Stimulated activated CD4-positive, alpha-beta T cell treated with anti-CD3 and anti-CD28 coated beads, Interleukin-15, amount 100 ng/mL, for 48 hours (primary cell): ENCODE data around the gene PHACTR3.
"Not testable (repeated sequence)": the region's sequence is repeated elsewhere in the genome, so short reads cannot be mapped to it uniquely, and the experiment has no call there.

Experiments
- DNase-seq, 2 donors: peaks; one replicate each; pipeline ENCODE4 v3.0.0-alpha.2; 2020; ENCODE audit warnings: low read depth in 2 of 2

PHACTR3 gene

DNA sequence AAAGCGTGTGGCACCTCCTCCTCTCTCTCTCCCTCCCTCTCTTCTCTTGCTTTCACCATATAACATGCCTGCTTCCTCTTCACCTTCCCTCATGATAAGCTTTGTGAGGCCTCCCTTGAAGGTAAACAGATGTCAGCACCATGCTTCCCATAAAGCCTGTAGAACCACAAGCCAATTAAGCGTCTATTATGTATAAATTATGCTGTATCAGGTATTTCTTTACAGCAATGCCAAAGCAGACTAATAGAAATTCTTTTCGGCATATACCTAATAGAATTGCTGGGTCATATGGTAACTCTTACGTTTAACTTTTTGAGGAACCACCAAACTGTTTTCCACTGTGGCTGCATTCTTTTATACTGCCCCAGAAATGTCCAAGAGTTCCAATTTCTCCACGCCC lies 254.1 kb downstream of the PHACTR3 start:
- no peak for DNase-seq

DNA sequence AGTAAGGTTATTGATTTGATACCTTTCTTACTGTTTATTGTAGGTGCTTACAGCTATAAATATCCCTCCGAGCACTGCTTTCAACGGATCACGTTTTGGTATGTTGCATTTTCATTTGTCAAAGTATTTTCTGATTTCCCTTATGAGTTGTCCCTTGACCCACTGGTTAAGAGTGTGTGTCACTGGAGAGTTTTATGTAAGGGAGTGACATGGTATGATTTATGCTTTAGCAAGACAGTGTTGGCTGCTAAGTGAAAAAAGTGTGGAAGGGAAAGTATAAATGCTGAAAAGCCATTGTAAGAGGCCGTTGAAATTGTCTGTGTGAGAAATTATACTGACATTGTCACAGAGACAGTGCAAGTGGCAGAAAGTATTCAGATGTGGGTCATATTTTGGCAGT lies 257.1 kb downstream of the PHACTR3 start:
- no peak for DNase-seq

DNA sequence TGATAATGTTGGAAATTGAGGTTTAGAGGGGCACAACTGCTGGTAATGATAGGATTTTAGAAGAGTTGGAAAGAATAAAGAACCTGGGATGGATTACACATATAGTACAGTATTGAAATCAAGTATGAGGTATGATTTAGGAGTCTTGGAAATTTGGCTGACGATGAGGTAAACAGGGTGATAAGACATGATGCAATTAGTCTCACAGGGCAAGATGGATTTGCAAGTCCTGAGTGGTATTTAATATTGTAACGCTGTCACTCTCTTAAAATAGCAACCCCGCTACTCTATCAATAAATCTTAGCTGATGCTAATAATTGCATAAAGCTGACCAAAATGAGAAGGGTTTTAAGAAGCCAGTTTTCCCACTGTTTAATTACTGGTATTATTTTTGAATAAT lies 258.7 kb downstream of the PHACTR3 start:
- no peak for DNase-seq

DNA sequence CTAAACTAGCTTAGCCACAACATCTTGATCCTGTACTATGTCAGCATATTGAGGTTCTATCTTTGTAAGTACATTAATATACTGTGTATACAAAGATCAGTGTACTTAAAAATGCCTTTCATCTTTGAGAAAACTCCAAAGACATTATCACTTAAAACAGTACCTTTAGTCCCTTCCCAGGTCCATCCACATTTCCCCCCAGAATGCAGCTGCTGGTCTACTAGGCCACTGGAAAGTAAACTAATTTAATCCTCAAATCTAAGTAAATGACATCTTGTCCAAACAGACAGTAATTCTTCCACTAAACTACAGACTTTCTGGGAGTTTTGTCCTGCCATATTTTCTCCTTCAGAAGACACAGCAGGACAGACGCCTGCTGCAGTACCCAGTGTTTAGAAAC lies 260.4 kb downstream of the PHACTR3 start:
- DNase-seq: no peak

DNA sequence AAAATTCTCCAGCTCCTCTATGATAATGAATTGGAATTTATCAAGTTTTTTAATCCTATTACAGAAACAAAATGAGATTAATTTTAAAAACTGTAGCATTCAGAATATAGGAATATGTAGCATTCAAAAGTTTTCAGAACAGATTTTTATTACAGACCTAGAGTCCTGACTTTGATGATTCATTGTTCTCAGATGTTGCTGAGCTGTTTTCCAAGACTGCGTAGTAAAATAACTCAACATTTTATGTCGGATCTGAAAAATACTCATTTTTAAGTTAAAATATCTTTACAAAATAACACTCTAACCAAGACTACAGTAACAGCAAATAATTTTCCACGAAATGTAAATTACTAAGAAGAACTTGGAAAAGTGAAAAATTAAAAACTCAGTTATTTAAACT lies 262.0 kb downstream of the PHACTR3 start:
- no peak for DNase-seq

DNA sequence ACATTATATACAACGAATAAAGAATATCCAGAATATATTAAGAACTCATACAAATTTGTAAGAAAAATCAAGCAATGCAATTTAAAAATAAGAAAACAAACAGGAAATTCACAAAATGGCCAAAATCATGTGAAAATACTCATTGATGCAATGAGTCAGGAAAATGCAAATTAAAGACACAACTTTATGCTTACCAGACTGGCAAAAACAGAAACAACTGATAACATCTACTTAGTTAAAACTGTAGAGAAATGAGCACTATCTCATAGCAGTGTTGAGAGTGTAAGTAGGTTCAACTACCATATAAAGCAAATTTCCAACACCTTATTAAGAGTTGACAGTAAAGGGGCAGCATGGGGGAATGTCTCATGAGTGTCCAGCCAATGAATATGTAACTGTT lies 266.8 kb downstream of the PHACTR3 start:
- no peak for DNase-seq

DNA sequence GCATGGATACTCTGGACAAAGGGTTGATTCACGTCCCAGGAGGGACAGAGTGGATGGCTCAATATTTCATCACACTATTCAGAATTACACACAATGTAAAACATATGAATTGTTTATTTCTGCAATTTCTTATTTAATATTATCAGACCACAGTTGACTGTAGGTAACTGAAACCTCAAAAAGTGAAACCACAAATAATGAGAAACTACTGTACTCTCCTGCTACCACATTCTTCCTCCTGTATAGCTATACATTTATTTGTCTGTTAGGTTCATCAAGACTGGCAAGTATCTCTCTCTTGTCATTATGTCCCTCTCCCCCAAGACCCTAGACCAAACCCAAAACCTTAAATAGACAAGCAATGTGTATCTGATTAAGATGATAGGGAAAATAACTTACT lies 269.1 kb downstream of the PHACTR3 start:
- no peak for DNase-seq

DNA sequence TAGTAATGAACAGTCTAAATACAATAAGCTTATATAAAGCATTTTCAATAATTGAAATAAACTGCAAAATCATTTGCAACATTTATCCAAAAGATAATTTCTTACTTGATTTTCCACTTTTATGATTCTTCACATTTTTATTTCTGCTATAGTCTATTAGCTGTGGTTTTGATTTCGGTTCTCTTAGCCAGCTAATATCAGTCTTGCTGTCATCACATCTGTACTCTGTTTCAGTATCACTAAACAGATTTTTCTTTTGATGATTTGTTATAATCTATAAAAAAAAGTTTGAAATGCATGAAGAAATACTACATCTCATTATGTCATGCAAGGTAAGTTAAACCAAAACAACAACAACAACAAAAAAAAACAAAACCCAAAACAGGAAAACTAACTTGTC lies 275.9 kb downstream of the PHACTR3 start:
- no peak for DNase-seq

DNA sequence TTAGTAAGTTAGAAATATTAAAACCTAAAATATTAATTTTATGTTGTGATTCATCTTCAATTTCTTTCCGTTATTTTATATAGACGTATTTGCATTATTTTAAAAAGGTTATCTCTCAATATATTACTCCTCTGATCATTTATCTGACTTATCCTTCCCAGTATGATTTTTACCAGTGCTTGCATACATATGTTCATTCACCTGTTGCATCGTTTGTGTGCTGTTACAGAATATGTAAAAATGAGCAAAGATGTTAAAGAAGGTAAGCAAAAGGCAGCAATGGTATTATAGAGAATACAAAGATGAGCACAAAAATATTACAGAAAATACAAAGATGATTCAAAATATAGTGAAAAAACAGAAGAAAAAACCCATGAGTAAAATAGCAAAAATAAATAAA lies 280.2 kb downstream of the PHACTR3 start:
- DNase-seq: no peak

DNA sequence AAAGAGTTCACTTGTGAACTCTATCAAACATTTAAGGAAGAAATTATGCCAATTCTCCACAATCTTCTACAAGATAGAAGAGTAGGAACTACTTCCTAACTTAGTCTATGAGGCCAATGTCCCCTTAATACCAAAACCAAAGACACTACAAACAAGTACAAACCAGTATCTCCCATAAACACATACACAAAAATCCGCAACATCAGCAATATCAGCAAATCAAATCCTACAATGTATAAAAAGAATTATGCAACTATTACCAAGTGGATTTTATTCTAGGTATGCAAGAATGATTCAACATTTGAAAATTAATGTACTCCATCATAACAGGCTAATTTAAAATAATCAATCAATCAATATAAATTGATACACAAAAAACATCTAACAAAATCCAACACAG lies 283.7 kb downstream of the PHACTR3 start:
- DNase-seq: no peak

DNA sequence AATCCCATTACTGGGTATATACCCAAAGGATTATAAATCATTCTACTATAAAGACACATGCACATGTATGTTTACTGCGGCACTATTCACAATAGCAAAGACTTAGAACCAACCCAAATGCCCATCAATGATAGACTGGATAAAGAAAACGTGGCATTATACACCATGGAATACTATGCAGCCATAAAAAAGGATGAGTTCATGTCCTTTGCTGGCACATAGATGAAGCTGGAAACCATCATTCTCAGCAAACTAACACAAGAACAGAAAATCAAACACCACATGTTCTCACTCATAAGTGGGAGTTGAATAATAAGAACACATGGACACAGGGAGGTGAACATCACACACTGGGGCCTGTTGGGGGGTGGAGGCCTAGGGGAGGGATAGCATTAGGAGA lies 285.7 kb downstream of the PHACTR3 start:
- not testable (repeated sequence) for DNase-seq

DNA sequence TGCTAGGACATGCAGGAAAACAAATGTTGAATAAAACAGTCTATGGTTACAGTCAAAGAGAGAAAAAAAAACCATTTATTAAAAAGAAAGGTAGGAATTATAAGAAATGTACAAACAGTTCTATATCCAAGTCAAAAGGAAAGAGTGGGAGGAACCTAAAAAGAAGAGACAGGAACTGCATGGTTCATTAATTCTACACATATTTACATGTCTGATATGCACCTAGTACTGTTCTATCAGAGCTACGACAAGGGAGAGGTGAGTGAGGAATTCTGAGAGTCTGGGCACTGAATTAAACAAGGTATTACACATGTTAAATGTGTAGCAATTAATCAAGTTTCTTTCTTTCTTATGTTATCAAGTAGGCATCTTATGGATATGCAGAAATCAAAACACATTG lies 287.2 kb downstream of the PHACTR3 start:
- DNase-seq: no peak

DNA sequence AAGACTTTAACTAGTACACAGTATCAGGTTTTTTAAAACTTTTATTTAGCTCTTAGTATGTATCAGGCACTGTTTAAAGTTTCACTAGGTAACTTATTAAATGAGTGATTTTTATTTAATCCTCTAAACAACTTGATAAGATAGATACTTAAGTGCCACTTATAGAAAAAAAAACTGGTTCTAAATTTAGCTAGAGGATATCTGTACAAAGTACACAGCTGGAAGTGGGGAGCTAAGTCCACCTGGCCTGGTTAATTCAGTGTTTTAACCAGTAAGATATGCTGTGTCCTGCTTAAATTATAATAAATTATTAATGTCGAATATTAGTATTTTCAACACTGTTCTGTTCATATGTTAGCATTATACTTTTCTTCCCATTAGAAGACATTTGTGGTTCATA lies 291.6 kb downstream of the PHACTR3 start:
- DNase-seq: no peak
